Stomach (tissue), 4 donors: ENCODE data around the gene CRACR2B.

Experiments used
- CTCF ChIP-seq, 7 experiments: fragments of 450-650 bp in 4 of 7; fragments of 200-600 bp in 3 of 7; sonication (generic) in 3 of 7; IDR thresholded peaks; one replicate each; pipeline ENCODE4 v1.5.1; 2016 to 2019; ENCODE audit warnings: antibody characterized with exemption in 7 of 7, control low read depth in 2 of 7, mild to moderate bottlenecking in 1 of 7
- EP300 ChIP-seq: sonication (generic); formaldehyde crosslinking; IDR thresholded peaks from one replicate; pipeline ENCODE4 v1.6.1; 2017; ENCODE audit warnings: antibody characterized with exemption

DNA sequence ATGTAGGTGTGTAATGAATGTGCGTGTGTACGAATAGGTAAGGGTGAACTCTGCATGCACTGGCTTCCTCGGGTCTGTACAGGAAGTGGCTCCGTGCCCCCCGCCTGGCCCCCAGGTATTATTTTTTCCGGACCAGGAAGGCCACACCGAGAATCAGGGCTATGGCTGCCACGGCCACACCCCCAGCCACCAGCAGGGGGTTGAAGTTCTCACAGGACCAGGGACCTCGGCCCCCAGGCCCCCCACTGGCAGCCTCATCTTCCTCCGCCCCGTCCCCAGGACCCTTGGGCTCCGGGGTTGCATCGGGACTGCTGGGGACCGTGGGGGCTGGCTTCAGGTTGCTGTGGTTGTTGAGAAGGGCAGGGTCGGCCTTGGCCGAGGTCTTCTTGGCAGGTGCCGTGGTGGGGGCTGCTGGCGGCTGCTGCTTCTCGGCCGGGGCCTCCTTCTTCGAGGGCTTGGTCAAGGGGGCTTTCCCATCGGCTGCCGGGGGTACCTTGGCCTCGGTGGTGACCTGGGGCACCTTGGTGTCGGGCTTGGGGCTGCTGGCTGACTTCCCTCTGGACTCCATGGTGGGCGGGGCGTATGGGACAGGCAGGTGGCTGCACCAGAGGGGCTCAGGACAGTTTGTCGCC lies 39.6 kb upstream of the CRACR2B start:
- no peak for TF ChIP-seq EP300
- TF ChIP-seq CTCF (IDR thresholded peaks at IDR 0.05) = no peak
